NCI-H82 treated with DMSO at 0.1 percent for 48 hours (cell line): ENCODE measurements around the gene LMAN2.

Experiments used
- DNase-seq: peaks from one replicate; lab custom pipeline; 2025; ENCODE audit not compliant: unreplicated experiment; lab: John Stamatoyannopoulos, UW

The LMAN2 gene, protein sequence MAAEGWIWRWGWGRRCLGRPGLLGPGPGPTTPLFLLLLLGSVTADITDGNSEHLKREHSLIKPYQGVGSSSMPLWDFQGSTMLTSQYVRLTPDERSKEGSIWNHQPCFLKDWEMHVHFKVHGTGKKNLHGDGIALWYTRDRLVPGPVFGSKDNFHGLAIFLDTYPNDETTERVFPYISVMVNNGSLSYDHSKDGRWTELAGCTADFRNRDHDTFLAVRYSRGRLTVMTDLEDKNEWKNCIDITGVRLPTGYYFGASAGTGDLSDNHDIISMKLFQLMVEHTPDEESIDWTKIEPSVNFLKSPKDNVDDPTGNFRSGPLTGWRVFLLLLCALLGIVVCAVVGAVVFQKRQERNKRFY

GRCh38 chr5:177351392-177352329 is at the start of gene LMAN2:
Gene LMAN2 (minus strand): TSS chr5:177351668. CDS start chr5:177351647, 21 bp downstream.
- DNase-seq: peak; percentile 74

DNA sequence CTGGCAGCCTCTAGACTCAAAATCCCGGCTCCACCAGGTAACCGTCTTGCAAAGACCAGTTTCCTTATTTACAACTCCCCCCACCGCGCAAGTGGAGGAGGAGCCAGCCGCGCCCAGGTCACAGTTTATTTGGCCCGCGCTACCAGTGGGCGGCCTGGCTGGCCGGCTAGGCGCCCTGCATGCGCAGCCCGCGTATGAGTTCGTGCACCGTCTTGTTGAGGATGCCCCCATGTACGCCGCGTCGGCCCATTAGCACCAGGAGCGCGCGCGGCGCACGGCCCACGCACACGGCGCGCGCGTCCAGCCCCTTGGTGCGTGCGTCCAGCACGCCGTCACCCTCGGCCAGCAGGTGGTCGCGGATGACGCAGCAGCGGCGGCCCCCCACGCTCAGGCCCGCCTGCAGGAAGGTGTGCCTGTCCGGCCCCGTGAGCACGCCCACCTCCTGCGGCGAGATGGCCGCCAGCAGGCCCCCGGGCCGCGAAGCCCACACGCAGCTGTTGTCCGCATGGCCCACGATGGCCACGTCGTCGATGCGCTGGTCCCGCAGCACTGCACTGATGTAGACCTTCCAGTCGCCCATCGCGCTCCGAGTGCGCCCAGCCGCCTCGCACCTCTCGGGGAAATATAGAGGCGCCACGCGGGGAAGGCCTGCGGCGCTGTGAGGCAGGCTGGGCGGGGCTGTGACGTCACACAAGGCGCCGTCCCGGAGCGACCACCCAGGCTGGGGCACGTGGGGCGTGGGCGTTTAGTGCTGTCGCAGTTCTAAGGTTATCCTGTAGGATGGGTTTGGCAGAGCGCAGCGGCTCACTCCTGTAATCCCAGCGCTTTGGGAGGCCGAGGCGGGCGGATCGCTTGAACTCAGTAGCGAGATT is 48.8 kb upstream of the LMAN2 start, which contains the start of gene PFN3:
PFN3 (minus strand) TSS at position 665 of the 872 bp plus-strand sequence; CDS start at position 580, 85 bp downstream.
- no peak for DNase-seq

GRCh38 chr5:177397875-177398390 is 46.5 kb upstream of the LMAN2 start:
- DNase-seq: no peak

DNA sequence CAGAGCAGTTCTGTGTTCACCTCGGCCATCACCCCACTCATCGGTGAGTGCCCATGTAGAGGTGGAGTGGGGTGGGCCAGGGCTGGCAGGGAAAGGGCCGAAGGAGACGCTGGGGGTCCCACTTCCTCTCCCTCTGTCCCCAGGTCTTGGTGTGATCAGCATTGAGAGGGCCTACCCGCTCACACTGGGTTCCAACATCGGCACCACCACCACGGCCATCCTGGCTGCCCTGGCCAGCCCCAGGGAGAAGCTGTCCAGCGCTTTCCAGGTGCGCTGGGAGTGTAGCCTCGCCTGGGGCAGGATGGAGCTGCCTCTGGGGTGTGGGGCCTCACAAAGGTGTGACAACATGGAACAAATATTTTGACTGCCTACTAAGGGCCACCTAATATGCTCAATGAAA is 45.3 kb upstream of the LMAN2 start:
- DNase-seq: no peak

GRCh38 chr5:177396078-177396477 is 44.6 kb upstream of the LMAN2 start:
- no peak for DNase-seq

GRCh38 chr5:177393990-177394389 is 42.5 kb upstream of the LMAN2 start:
- no peak for DNase-seq

DNA sequence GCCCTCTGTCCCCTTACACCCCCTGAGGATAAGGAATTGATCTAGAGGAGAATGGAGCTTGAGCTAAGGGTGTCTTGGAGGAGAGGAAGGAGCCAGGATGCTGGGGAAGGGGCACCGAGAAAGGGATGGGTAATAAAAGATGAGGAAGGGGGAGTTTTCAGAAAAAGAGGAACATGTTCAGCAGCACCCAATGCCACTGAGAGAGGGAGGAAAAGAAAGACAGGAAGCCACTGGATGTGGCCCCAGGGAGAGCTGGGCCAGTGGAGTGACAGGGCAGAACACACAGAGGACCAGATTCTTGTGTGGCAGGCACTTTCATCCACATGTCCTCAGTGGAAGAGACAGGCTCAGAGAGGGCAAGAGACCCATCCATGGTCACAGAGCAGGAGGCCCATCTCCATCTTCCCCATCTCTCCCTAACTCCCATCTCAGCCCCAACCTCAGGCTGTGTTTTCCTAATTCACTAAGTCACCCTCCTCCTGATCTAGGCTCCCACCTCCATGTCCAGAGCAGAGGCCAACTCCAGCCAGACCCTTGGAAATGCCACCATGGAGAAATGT is 41.8 kb upstream of the LMAN2 start:
- no peak for DNase-seq

- DNase-seq: no peak
Observed at GRCh38 chr5:177392765-177393164, 41.3 kb upstream of the LMAN2 start.

GRCh38 chr5:177390363-177391300 is 39.2 kb upstream of the LMAN2 start:
- DNase-seq: peak; percentile 20

DNA sequence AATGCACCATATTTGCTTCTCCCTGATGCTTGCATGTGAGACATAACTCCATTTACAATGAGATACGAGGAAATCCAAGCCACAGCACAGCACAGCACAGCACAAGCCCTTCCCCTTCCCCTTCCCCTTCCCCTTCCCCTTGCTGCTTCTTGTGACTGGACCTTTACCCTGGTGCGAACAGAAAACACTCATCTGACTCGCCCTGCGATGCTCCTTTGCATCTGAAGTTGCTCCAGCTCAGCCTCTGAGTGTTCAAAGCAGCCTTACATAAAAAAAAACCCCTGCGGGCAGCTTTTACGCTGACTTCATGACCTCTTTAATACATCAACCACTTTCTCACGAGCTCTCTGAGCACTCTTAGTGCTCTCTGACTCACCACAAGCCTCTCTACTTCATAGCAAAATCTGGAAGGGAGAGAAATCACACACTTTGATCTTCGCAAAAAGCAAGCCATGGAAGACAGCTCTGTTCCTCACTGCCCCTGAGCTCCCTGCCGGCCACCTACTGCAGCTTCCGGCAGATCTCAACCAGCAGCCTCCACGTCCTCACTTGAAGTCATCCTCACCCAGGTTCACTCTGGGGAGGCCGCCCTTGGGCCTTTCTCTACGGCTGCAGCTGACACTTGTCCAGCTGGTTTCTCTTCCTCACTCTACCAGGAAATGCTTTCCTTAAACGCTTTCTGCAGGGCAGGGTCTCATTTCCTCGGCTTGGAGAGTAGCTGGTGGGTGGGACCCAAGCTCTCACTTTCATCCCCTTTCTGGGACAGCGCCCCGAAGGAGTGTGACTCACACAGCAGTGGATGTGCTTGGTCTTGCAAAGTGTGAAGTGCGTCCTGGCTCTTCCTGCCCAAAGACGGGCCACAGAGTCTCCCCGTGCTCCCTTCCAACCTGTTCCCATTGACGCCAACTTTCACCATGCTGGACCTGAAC is 38.0 kb upstream of the LMAN2 start:
- no peak for DNase-seq

GRCh38 chr5:177388521-177389052 is 37.1 kb upstream of the LMAN2 start:
- DNase-seq: no peak

- no peak for DNase-seq
Observed at GRCh38 chr5:177387405-177387804, 35.9 kb upstream of the LMAN2 start.

GRCh38 chr5:177386542-177386941 is 35.1 kb upstream of the LMAN2 start:
- peak; percentile 13 for DNase-seq

- DNase-seq: no peak
Observed at GRCh38 chr5:177385720-177386119, 34.3 kb upstream of the LMAN2 start.

DNA sequence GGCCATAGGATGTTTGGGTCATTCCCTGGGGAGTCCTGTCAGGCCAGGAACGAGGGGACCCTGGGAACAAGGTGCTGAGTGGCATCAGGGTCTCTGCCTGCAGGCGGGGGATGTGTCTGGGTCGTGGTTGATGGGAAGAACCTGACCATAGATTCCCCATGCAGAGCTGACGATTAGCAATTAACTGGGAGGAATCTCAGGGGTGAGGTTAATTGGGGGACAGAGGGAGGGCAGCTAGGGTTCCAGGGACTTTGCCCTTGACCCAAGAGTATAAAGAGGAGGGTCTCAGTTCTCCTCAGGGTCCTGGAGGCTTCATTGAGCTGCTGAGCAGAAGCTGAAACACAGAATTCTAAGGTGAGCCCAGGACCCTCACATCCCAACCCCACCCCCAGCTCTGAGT is 32.7 kb upstream of the LMAN2 start, which contains the start of gene SLC34A1:
SLC34A1 (plus strand) TSS at position 301 of the 400 bp plus-strand sequence. CDS start 1,308 bp downstream, outside the sequence.
- no peak for DNase-seq

- DNase-seq: no peak
Observed at GRCh38 chr5:177383181-177383580, 31.7 kb upstream of the LMAN2 start.

GRCh38 chr5:177382423-177383029 is 31.1 kb upstream of the LMAN2 start:
- DNase-seq: no peak
